Loucy (cell line): Measurements from ENCODE around the gene CRYL1.

Source experiments
- H2AFZ ChIP-seq: fragments of 200-600 bp; sonication (generic); 2 replicates; pipeline ENCODE4 v1.6.0; 2016; ENCODE audit warnings: antibody characterized with exemption, mild to moderate bottlenecking, low read length, moderate library complexity
- H3F3A ChIP-seq: fragments of 200-600 bp; 2 replicates; pipeline ENCODE4 v1.6.0; 2016; ENCODE audit warnings: antibody characterized with exemption, low read depth, mild to moderate bottlenecking
- H3K27me3 ChIP-seq: fragments of 200-600 bp; sonication (generic); 2 replicates; pipeline ENCODE4 v1.6.1; 2014; ENCODE audit warnings: low read length, mild to moderate bottlenecking; ENCODE audit not compliant: insufficient read depth, poor library complexity, severe bottlenecking
- H3K36me3 ChIP-seq: fragments of 200-600 bp; sonication (generic); 2 replicates; pipeline ENCODE4 v1.6.1; 2016; ENCODE audit warnings: low read length; ENCODE audit not compliant: insufficient read depth
- H3K4me1 ChIP-seq: fragments of 200-600 bp; sonication (generic); 2 replicates; pipeline ENCODE4 v1.5.1; 2014; ENCODE audit warnings: low read length, mild to moderate bottlenecking; ENCODE audit not compliant: insufficient read depth, poor library complexity, severe bottlenecking
- H3K4me2 ChIP-seq: fragments of 200-600 bp; sonication (generic); 2 replicates; pipeline ENCODE4 v1.6.0; 2014; ENCODE audit warnings: antibody characterized with exemption, low read length, low read depth, mild to moderate bottlenecking; ENCODE audit not compliant: poor library complexity, severe bottlenecking
- H3K4me3 ChIP-seq: fragments of 200-600 bp; sonication (generic); 2 replicates; pipeline ENCODE4 v1.5.1; 2014; ENCODE audit warnings: low read length, mild to moderate bottlenecking, mixed read lengths; ENCODE audit not compliant: poor library complexity, severe bottlenecking
- H3K79me2 ChIP-seq: fragments of 200-600 bp; sonication (generic); 2 replicates; pipeline ENCODE4 v1.6.1; 2014; ENCODE audit warnings: low read length; ENCODE audit not compliant: insufficient read depth
- H3K9ac ChIP-seq: fragments of 200-600 bp; sonication (generic); 2 replicates; pipeline ENCODE4 v1.6.0; 2014; ENCODE audit warnings: mild to moderate bottlenecking, low read depth, low read length, moderate library complexity; ENCODE audit not compliant: poor library complexity, severe bottlenecking
- H3K9me2 ChIP-seq: fragments of 200-600 bp; sonication (generic); replicated peaks from 2 replicates; pipeline ENCODE4 v1.6.1; 2016; ENCODE audit warnings: low read depth, low read length, mixed read lengths
- H3K9me3 ChIP-seq: fragments of 200-600 bp; sonication (generic); 2 replicates; pipeline ENCODE4 v1.6.1; 2014; ENCODE audit warnings: mild to moderate bottlenecking, antibody characterized with exemption, low read length, low read depth; ENCODE audit not compliant: insufficient read depth
- H4K20me1 ChIP-seq: fragments of 200-600 bp; sonication (generic); 2 replicates; pipeline ENCODE4 v1.6.0; 2014; ENCODE audit warnings: antibody characterized with exemption, low read length, mild to moderate bottlenecking; ENCODE audit not compliant: insufficient read depth, poor library complexity, severe bottlenecking
- CTCF ChIP-seq: fragments of 200-600 bp; sonication (generic); conservative IDR thresholded peaks from 2 replicates; pipeline ENCODE4 v1.5.1; 2014; ENCODE audit warnings: mild to moderate bottlenecking, antibody characterized with exemption, low read length
- EZH2phosphoT487 ChIP-seq: fragments of 200-600 bp; IDR thresholded peaks from 2 replicates; pipeline ENCODE4 v1.6.1; 2018; ENCODE audit warnings: antibody characterized with exemption, mild to moderate bottlenecking, moderate library complexity, borderline replicate concordance

The CRYL1 gene

GRCh38 chr13:20462921-20463320, 62.7 kb downstream of the CRYL1 start:
- H3K4me3 ChIP-seq = no peak overlapping the region
- no peaks in the 10 kb centered on the region for H3K9me2 ChIP-seq
- H3K9ac ChIP-seq = no peak overlapping the region
- H3K9me3 ChIP-seq = no peaks in the 10 kb centered on the region
- H3K4me2 ChIP-seq = no peak overlapping the region
- no peaks in the 10 kb centered on the region for H3K36me3 ChIP-seq
- H3F3A ChIP-seq = peaks cover 4% of the 10 kb centered on the region
- H2AFZ ChIP-seq = no peak overlapping the region
- H3K4me1 ChIP-seq = peaks cover 27% of the 10 kb centered on the region
- H4K20me1 ChIP-seq = no peaks in the 10 kb centered on the region
- H3K79me2 ChIP-seq = no peaks in the 10 kb centered on the region
- no peaks in the 10 kb centered on the region for H3K27me3 ChIP-seq
- no peak for TF ChIP-seq EZH2phosphoT487
- TF ChIP-seq CTCF = no peak

GRCh38 chr13:20462533-20462915, 63.1 kb downstream of the CRYL1 start:
- H2AFZ ChIP-seq = no peak overlapping the region
- no peak overlapping the region for H3K4me2 ChIP-seq
- no peaks in the 10 kb centered on the region for H3K9me3 ChIP-seq
- H3K79me2 ChIP-seq = no peaks in the 10 kb centered on the region
- peaks cover 31% of the 10 kb centered on the region for H3K4me1 ChIP-seq
- H3K27me3 ChIP-seq = no peaks in the 10 kb centered on the region
- H4K20me1 ChIP-seq = no peaks in the 10 kb centered on the region
- TF ChIP-seq CTCF = no peak
- no peak for TF ChIP-seq EZH2phosphoT487
- H3K9me2 ChIP-seq = no peaks in the 10 kb centered on the region
- no peaks in the 10 kb centered on the region for H3K36me3 ChIP-seq
- H3K4me3 ChIP-seq = no peak overlapping the region
- H3F3A ChIP-seq = peaks cover 5% of the 10 kb centered on the region
- no peak overlapping the region for H3K9ac ChIP-seq

- H3K4me2 ChIP-seq = peak overlapping the region; percentile 47
- no peaks in the 10 kb centered on the region for H3K36me3 ChIP-seq
- no peaks in the 10 kb centered on the region for H3K79me2 ChIP-seq
- no peak overlapping the region for H3K9ac ChIP-seq
- peaks cover 36% of the 10 kb centered on the region for H3K4me1 ChIP-seq
- H4K20me1 ChIP-seq = no peaks in the 10 kb centered on the region
- no peaks in the 10 kb centered on the region for H3K9me3 ChIP-seq
- TF ChIP-seq EZH2phosphoT487 (no peak), CTCF (no peak)
- H2AFZ ChIP-seq = no peak overlapping the region
- H3K27me3 ChIP-seq = no peaks in the 10 kb centered on the region
- peaks cover 9% of the 10 kb centered on the region for H3F3A ChIP-seq
- no peak overlapping the region for H3K4me3 ChIP-seq
- H3K9me2 ChIP-seq = no peaks in the 10 kb centered on the region
Measured at GRCh38 chr13:20461860-20462532, 63.7 kb downstream of the CRYL1 start.
